Measurements from ENCODE around the gene C16orf82.
A peak's percentile ranks its signal among the peaks of the same experiment; 100 is the strongest.

Gene C16orf82

DNA sequence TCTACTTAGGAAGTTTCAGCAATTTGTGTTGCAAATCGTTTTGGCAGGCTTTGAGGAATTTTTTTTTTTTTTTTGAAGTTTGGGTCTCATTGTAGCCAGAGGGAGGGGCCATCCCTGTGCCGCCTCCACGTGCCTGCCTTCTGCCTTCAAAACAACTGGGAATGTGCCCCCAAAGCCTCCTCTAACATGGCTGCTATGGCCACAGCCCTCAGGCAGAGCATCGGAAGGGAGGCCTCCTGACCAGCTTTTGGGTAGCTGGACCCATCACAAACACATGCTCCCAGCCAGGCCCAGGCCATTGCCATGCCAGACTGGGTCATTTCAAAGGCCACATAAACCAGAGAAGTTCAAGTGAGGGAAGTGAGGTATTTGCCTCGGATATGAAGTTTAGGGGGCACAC is 21.5 kb downstream of the C16orf82 start:
- DNase-seq (ENCODE audit: low spot score) = no peak

DNA sequence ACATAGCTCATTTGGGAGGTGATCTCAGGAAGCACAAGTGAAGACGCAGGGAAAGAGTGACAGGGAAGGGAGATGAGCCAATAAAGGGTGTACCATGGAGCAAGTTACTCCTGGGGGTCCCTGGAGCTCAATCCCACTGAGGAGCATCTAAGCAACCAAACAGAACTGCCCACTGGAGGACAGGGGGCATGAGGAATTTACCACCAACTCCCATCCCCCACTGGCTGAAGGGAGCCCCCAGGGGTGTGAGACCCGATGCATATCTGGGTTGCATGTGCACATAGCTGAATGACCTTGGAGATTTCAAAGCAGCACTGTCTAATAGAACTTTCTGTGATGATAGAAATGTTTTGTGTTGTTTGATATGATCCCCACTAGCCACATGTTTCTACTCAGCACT is 29.6 kb downstream of the C16orf82 start:
- DNase-seq (ENCODE audit: low spot score) = no peak

DNA sequence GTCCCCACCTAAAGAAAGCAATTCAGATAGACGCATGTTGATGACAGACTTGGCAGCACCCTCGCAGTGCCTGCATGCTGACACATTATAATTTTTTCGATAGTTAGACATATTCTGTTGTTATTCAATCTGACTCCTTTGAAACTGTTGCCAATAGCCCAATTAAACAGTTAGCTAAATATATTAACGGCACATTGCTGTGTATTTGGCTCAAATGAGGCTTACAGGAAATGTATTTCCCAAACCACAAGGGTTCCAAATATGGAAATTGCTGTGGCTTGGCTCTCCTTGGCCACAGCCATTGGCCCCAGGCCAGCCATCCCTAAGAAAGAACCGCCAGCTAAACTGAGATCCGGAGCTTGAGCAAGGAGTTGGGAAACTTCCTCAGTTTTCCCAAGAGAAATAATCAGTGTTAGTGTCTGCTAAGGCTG is 31.1 kb downstream of the C16orf82 start:
- no peak for DNase-seq (ENCODE audit: low spot score)

DNA sequence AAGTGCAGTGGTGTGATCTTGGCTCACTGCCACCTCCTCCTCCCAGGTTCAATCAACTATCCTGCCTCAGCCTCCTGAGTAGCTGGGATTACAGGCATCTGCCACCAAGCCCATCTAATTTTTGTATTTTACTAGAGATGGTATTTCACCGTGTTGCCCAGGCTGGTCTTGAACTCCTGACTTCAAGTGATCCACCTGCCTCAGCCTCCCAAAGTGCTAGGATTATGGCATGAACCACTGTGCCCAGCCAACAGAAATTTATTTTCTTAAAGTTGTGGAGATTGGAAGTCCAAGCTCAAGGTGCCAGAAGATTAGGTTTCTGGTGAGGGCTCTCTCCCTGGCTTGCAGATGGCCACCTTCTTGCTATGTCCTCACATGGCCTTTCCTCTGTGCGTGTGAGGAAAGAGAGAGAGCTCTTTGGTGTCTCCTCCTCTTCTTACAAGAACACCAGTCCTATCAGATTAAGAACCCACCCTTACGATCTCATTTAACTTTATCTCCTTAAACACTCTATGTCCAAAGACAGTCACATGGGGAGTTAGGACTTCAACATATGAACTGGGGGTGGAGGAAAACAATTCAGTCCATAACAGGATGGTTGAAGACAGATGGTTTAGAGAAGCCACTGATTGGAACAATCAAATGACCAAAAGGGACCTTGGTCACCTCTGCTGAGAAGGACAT is 31.8 kb downstream of the C16orf82 start:
- no peak for DNase-seq (ENCODE audit: low spot score)

DNA sequence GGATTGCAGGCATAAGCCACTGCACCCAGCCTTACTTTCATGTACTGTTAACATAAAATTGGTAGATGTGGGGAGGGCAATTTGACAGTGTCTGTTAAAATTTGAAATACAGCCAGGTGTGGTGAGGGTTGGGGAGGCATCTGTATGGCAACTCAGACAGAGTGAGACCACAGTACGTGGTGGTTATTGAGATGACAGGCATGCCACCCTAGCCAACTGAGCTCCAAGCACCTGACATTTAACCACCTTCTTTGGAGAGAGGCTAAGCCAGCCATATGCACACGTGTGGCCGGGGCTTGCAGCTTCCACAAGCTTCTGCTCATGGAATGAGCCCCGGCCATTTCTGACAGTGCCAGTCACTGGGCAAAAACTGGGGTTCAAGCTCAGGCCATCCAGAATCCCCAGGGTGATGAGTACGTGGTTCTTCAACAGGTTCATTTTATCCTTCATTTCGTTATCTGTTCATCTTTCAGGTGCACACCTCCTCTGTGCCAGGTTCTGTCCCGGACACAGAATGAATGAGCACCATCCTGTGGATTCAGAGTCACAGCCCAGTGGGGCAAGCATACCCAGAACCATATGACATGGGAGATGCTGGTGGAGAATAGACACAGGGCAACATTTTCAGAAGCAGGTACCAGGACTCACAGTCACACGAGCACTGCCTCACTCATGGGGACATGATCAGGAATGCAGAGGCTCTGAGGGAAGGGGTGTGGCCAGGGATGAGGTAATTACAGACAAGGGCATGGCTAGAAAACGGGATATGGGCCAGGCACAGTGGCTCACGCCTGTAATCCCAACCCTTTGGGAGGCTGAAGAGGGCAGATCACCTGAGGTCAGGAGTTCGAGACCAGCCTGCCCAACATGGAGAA is 36.2 kb downstream of the C16orf82 start:
- DNase-seq (ENCODE audit: low spot score) = no peak

DNA sequence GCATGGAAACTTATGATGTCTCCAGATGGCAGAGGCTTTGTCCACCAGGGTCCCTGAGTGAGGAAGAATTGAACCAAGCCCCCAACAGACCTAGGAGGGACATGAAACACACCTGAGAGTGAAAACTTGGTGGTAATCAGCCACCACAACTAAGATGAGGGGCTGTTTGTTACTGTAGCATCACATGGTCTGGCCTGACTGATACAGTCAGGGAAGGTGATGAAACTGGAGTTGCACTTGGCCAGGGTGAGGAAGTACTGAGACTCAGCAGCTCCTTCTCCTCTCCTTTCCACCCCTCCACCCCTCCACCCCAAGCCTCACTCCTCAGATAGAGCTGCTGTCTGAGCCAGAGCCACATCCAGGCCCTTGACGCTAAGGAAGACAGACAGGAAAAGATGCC is 37.2 kb downstream of the C16orf82 start:
- no peak for DNase-seq (ENCODE audit: low spot score)

DNA sequence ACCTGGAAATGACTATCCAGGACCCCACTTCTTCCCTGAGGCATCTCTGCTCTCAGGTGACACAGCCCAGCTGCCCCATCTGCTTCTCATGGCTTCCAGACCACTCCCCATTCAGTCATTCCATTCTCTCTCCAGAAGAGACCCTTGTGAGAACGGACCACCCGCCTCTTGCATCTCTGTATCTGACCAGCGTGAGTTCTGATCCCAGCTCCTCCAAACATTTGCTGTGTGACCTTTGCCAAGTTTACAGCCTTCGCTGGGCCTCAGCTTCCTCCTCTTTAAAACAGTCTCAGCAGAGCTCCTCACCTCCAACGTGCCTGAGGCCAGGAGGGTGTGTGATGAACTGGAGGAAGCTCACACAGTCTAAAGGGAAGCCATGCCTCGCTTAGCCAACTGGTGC is 39.6 kb downstream of the C16orf82 start:
- no peak for DNase-seq (ENCODE audit: low spot score)

DNA sequence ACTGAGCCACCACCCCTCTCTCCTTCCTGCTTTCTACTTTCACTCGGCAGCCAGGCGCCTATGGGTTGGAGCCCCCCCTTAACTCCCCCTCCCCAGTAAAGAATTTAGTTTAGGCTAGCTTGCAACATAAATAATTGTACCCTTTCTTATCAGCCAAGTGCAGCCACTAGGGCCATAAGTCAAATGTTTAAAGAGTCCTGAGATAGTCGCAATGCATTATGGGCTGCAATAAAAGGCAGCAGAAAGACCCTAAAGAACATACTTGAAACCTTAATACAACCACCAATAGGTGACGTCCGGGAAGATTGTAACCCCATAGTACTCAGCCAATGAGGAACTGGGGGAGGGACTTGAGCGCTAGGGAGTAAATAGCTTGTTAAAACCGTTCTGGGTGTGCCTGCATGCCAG is 40.5 kb downstream of the C16orf82 start:
- DNase-seq (ENCODE audit: low spot score) = no peak

DNA sequence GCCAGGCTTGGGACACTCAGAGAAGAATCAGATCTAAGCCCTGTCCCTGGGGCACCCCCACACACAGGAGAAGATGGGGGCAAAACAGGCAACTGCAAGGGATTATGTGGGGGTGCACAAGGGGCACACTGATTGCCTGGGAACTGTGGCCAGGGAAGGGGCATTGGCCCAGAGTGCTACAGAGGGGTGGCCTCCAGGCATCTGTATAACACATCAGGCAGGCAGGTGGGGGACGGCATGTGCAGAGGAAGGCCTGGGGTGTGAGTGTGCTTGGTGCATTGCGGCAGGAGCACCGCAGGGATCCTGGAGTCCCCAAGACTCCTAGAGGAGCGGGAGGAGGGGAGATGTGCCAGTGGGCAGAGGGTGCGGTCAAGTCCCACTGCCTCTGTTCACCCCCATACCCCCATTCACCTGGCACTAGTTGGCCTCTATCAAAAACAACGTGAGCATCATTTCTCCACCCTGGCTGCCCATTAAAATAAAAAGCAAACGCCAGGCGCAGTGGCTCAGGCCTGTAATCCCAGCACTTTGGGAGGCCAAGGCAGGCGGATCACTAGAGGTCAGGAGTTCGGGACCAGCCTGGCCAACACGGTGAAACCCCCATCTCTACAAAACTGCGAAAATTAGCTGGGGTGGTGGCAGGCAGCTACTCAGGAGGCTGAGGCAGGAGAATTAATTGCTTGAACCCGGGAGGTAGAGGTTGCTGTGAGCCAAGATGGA is 41.5 kb downstream of the C16orf82 start:
- DNase-seq (ENCODE audit: low spot score) = no peak

DNA sequence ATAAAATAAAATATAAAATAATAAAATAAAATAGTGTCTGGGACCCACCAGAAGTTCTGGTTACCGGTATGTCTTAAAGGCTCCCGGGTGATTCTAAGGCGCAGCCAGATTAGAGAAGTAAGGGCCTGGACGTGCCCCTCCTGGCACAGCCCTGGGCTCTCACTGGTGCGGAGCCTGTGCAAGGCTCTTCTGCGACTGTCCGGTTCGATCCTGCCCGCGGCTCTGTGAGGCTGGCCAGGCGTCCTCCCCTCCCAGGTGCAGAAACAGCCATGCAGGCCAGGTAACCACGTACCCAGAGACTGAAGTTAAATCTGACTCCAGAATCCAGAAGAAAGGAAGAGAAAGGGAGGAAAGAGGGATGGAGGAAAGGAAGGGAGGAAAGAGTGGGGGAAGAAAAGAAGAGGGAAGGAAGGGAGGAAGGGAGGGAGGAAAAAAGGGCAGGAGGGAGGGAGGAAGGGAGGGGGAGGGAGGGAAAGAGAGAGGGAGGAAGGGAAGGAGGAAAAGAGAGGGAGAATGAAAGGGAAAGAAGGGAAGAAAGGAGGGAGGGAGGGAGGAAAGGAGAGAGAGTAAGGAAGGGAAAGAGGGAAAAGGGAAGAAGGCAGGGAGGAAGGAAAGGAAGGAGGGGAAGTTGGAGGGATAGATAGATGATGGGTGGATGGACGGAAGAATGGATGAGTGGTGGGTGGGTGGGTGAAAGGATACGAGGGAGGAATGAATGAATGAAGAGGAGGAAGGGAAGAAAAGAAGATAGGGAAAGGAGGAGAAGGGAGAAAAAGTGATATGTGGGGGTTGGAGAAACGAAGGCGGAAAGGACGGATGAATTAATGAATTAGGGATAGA is 42.3 kb downstream of the C16orf82 start:
- DNase-seq (ENCODE audit: low spot score) = no peak

DNA sequence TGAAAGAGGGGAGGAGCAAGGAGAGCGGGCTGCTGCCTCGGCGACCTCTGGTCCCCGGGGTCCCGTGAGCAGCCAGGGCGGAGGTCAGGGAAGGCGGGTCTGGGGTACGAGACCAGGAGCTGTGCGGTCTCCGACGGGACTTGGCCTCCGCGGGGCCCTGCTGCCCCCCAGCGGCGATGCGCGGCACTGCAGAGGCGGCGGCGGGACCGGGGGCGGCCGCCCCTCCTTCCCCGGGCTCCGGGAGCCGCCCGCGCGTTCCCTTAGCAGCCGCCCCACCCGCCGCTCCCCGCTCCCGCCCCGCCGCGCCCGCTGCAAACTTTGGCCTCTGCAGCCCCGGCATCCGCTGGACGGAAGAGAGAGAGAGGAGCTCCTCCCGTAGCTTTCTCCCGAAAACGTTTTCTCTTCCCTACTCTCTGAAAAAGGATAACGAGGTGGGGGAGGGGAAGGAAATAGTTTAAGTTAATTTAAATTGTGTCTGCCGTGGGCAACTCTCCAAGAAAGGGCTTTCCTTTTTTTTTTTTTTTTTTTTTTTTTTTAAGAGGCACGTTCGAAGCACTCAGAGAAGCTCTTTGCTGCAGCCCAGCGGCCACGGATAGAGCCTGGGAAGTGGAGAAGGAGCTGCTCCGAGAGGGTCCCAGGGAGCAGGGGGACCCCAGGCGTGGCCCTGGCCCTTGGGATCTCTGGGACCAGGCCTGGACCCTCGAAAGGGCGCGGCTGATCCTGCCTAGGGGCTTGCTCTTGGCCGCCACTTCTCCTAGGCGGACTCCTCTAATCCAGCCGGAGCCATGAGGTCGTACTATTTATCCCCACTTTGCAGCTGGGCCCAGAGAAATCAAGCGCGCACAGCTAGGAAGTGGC is 43.2 kb downstream of the C16orf82 start:
- peak; percentile 85 for DNase-seq (ENCODE audit: low spot score)

DNA sequence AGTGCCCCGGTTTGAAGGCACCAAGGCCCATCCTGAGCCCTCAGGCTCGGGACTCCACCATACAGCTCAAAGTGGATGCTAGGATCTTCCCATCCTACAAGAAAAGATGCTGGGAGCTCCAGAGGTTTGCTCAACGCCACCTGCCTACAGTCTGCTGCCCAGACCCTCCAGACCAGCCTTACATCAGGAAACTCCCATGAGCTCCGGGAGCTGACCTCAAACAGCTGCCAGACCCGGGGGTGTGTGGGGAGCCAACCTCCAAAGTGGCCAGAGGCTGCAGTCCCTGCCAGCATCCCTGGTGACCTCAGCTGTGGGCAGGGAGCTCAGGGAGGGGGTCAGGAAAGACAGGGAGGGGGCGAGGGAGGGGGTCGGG is 43.8 kb downstream of the C16orf82 start:
- no peak for DNase-seq (ENCODE audit: low spot score)

DNA sequence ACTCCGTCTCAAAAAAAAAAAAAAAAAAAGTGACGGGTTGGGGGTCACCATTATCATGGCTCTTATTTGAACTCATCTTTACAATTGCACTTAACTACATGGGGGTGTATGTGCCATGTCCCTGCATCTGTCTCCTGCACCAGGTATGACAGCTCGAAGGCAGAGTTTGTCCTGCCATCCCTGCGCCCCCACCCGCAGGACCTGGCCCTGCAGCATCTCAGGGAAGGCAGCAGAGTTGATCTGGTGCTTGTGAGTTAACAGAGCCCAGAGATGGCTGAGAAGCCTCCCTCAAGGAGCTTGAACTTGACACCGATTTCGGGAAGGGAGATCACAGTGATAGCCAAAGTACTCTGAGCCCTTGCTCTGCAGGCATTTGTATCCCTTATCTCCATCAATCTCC is 44.8 kb downstream of the C16orf82 start:
- no peak for DNase-seq (ENCODE audit: low spot score)

DNA sequence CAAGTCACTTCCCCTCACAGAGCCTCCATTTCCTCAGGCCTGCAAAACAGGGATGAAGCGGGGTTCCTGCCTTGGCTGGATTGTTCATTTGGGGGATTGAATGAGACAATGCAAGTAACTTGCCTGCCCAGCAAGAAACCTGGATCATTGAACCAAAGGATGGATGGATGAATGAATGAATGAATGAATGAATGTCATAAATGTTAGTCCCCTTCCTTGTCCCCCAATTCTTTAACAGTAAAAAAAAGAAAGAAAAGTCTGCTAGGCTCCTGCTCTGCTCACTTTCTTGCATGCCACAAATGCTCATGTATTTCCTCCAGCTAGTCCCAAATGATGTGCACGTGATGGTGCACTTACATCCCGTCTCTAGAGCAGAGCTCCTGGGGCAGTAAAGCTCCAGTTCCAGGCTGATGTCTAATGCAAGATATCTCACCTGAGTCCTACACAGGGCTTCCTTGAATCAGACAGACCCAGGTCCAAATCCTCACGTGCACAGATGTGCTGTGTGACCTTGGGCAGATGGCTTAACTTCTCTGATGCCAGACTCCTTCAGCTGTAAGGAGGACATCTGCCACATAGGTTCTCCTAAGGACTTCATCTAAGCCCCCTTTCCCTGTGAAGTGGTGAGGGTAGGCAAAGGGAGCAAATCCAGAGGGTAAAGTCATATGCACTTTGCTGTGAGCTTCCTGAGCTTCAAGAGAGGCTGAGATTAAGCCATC is 45.5 kb downstream of the C16orf82 start:
- DNase-seq (ENCODE audit: low spot score) = no peak

DNA sequence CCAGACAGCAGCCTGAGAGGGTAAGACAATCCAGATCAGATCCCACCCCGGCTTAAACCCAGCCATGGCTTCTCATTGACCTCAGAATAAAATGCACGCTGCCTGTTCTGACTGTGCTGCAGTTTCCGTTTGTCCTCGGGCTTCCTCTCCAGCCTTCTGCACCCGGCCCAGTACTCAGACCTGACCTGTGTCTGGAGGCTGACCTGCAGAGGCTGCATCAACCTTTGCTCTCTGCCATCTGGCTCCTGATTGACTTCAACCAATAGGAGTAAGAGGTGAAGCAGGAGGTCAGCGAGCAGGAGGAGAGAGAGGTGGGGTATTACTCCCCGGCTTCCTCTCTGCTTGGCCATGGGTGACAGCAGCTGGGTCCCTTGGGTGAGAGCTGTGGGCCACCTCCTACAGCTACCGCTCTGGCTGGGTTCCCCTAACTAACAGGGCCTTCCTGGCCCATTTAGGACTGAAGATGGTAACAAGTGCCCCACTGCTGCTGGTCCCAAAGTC is 46.7 kb downstream of the C16orf82 start:
- peak; percentile 58 for DNase-seq (ENCODE audit: low spot score)

DNA sequence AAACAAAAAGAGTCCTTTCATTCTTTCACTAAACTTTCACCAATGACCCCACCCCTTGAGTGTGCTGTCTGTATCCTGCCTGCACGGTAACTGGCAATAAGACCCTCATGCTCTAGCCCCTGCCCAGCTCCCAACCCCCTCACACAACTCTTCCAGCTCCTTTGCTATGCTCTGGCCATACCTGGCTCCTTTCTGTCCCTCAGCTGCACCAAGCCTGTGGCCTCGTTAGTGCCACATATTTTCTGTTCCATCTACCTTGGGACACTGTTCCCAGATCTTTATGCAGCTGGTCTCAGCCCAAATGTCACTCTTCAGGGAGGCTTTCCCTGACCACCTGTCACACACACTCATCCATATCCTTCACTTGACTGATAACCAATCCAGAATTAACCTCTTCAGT is 47.3 kb downstream of the C16orf82 start:
- no peak for DNase-seq (ENCODE audit: low spot score)

DNA sequence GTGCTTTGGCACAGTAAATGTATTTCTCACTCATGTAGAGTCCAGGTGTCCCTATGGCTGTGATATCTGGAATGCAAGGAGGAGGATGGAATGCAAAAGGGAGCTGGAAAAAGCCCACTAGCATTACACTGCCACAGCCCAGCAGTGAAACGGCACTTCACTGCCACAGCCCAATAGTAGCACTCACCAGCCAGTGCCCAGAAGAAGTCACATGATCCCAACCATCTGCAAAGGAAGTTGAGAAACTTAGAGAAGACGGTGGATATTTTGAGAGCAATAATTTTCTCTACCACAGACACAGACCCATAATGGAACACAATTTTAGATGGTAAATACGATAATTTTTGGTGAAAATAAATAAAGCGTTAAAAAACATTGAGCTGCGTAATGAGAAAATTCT is 51.8 kb downstream of the C16orf82 start:
- DNase-seq (ENCODE audit: low spot score) = no peak
